RWPE2 (cell line): ENCODE results near the gene MGMT.

Source experiments
- ATAC-seq: fragments of 200-7000 bp; cut with Tn5 transposase; 3 replicates; pipeline ENCODE4 v1.9.1; 2021; ENCODE audit warnings: low read depth
- DNase-seq: peaks from one replicate; pipeline ENCODE4 v3.0.0-alpha.2; 2020; ENCODE audit warnings: low spot score
- H3K27ac ChIP-seq: fragments of 450-650 bp; 2 replicates; pipeline ENCODE4 v1.5.1; 2017; ENCODE audit warnings: mild to moderate bottlenecking; ENCODE audit not compliant: poor library complexity, severe bottlenecking
- H3K27me3 ChIP-seq: fragments of 250-450 bp; sonication (Bioruptor Pico); 2 replicates; pipeline ENCODE4 v1.5.1; 2021; ENCODE audit warnings: mild to moderate bottlenecking, moderate library complexity; ENCODE audit not compliant: insufficient read depth, poor library complexity, severe bottlenecking
- H3K36me3 ChIP-seq: fragments of 250-450 bp; sonication (Bioruptor Pico); 2 replicates; pipeline ENCODE4 v1.5.1; 2020; ENCODE audit warnings: low read depth, mild to moderate bottlenecking, moderate library complexity
- H3K4me1 ChIP-seq: fragments of 250-450 bp; sonication (Bioruptor Pico); 2 replicates; pipeline ENCODE4 v1.5.1; 2021; ENCODE audit warnings: mild to moderate bottlenecking, moderate library complexity; ENCODE audit not compliant: insufficient read depth, poor library complexity, severe bottlenecking
- H3K4me3 ChIP-seq: fragments of 250-450 bp; sonication (Bioruptor Pico); 2 replicates; pipeline ENCODE4 v1.5.1; 2021; ENCODE audit warnings: mild to moderate bottlenecking, moderate library complexity; ENCODE audit not compliant: severe bottlenecking
- H3K9me3 ChIP-seq: fragments of 250-450 bp; sonication (Bioruptor Pico); 2 replicates; pipeline ENCODE4 v1.5.1; 2021; ENCODE audit warnings: mild to moderate bottlenecking, moderate library complexity; ENCODE audit not compliant: severe bottlenecking
- TF ChIP-seq, protein P1 (sequence below): fragments of 450-650 bp; IDR thresholded peaks from one replicate; pipeline ENCODE4 v1.5.1; 2017; ENCODE audit warnings: mild to moderate bottlenecking, moderate library complexity; ENCODE audit not compliant: poor library complexity, severe bottlenecking

MGMT gene

GRCh38 chr10:129580901-129581300 lies 113.9 kb downstream of the MGMT start:
- H3K27ac ChIP-seq = no peak overlapping the region
- no peak for ATAC-seq
- TF ChIP-seq, protein P1, sequence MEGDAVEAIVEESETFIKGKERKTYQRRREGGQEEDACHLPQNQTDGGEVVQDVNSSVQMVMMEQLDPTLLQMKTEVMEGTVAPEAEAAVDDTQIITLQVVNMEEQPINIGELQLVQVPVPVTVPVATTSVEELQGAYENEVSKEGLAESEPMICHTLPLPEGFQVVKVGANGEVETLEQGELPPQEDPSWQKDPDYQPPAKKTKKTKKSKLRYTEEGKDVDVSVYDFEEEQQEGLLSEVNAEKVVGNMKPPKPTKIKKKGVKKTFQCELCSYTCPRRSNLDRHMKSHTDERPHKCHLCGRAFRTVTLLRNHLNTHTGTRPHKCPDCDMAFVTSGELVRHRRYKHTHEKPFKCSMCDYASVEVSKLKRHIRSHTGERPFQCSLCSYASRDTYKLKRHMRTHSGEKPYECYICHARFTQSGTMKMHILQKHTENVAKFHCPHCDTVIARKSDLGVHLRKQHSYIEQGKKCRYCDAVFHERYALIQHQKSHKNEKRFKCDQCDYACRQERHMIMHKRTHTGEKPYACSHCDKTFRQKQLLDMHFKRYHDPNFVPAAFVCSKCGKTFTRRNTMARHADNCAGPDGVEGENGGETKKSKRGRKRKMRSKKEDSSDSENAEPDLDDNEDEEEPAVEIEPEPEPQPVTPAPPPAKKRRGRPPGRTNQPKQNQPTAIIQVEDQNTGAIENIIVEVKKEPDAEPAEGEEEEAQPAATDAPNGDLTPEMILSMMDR = no peak
- no peak for DNase-seq
- no peaks in the 10 kb centered on the region for H3K4me1 ChIP-seq
- no peaks in the 10 kb centered on the region for H3K9me3 ChIP-seq
- H3K27me3 ChIP-seq = no peaks in the 10 kb centered on the region
- H3K36me3 ChIP-seq = no peaks in the 10 kb centered on the region
- H3K4me3 ChIP-seq = no peak overlapping the region

DNA sequence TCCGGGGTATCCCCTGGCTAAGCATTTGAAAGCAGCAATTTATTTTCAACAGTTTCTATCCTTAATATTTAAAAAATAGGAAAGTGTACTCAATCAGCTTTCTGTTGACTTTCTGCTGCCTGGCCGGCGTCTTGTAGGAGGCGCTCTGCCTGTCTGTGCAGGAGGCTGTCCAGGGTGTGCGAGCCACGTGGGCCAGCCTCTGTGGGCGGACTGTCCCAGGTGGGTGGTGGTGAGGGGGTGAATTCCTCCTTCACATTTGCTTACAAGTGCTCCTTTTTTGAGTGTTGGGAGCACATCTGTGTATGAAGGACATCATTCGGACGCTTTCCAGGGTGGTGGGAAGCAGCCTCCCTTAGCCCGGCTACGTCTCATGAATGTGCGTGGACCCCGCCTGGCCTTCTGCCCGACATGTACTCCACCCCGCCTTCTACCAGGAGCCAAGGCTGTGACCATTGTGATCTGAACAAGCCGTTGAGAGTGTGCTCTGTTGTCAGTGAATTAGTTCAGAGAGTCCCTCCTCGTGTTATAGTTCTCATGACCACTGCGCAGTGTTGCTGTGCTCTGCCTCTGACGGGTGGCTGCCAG lies 114.9 kb downstream of the MGMT start:
- no peaks in the 10 kb centered on the region for H3K27me3 ChIP-seq
- no peak overlapping the region for H3K4me3 ChIP-seq
- no peak overlapping the region for H3K27ac ChIP-seq
- DNase-seq = no peak
- no peaks in the 10 kb centered on the region for H3K36me3 ChIP-seq
- no peaks in the 10 kb centered on the region for H3K9me3 ChIP-seq
- no peaks in the 10 kb centered on the region for H3K4me1 ChIP-seq
- ATAC-seq = no peak
- TF ChIP-seq, protein P1 = no peak

GRCh38 chr10:129583831-129584230 lies 116.8 kb downstream of the MGMT start:
- TF ChIP-seq, protein P1 = no peak
- no peak for DNase-seq
- no peaks in the 10 kb centered on the region for H3K4me1 ChIP-seq
- no peak for ATAC-seq
- no peak overlapping the region for H3K27ac ChIP-seq
- no peaks in the 10 kb centered on the region for H3K27me3 ChIP-seq
- H3K36me3 ChIP-seq = no peaks in the 10 kb centered on the region
- no peak overlapping the region for H3K4me3 ChIP-seq
- H3K9me3 ChIP-seq = peaks cover 3% of the 10 kb centered on the region

DNA sequence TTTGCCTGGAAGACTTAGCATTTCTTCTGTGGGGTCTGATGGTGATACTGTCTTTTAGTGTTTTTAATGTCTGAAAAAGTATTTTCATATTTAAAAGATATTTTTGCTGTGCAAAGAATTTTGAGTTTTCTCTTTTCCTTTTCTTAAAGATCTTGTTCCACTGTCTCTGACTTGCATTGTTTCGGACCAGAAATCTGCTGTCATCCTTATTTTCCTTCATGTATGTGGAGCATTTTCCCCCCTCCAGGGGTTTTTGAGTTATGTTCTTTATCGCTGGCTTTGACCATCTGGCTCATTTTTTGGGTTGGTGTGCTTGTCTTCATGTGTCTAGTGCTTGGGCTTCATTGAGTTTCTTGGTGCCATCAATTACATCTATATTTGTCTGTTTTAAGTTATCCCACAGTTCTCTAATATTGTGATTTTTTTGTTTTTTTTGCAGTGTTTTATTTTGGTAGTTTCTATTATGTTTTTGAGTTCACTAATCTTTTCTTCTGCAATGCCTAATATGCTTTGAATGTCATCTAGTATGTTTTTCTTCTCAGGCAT lies 119.9 kb downstream of the MGMT start:
- no peaks in the 10 kb centered on the region for H3K27me3 ChIP-seq
- TF ChIP-seq, protein P1 = no peak
- DNase-seq (no peak), ATAC-seq (no peak)
- peaks cover 3% of the 10 kb centered on the region for H3K9me3 ChIP-seq
- H3K4me3 ChIP-seq = no peak overlapping the region
- H3K36me3 ChIP-seq = no peaks in the 10 kb centered on the region
- no peaks in the 10 kb centered on the region for H3K4me1 ChIP-seq
- H3K27ac ChIP-seq = no peak overlapping the region

DNA sequence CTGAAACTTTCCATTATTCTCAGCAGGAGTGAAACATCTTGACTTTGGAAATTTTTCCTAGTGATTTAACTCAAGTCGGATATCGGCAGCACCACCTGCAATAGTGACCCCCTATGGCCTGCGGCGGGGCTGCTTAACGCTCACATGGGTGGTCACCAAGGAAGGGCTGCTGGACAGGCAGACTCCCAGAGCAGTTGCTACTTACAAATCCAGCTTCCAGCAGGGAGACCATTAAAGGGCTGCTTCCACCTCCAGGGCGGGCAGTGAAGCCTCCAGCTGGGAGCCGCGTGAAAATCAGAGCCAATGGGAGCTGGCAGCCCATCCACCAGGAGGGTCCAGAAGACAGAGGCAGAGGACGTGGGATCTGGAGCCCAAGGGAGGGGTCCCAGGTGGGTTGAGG lies 122.5 kb downstream of the MGMT start:
- no peak for ATAC-seq
- no peak overlapping the region for H3K4me3 ChIP-seq
- H3K27ac ChIP-seq = no peak overlapping the region
- peaks cover 3% of the 10 kb centered on the region for H3K9me3 ChIP-seq
- no peaks in the 10 kb centered on the region for H3K4me1 ChIP-seq
- no peaks in the 10 kb centered on the region for H3K36me3 ChIP-seq
- H3K27me3 ChIP-seq = no peaks in the 10 kb centered on the region
- TF ChIP-seq, protein P1 = no peak
- no peak for DNase-seq
